ENCODE data around the gene ECE1.

DNA sequence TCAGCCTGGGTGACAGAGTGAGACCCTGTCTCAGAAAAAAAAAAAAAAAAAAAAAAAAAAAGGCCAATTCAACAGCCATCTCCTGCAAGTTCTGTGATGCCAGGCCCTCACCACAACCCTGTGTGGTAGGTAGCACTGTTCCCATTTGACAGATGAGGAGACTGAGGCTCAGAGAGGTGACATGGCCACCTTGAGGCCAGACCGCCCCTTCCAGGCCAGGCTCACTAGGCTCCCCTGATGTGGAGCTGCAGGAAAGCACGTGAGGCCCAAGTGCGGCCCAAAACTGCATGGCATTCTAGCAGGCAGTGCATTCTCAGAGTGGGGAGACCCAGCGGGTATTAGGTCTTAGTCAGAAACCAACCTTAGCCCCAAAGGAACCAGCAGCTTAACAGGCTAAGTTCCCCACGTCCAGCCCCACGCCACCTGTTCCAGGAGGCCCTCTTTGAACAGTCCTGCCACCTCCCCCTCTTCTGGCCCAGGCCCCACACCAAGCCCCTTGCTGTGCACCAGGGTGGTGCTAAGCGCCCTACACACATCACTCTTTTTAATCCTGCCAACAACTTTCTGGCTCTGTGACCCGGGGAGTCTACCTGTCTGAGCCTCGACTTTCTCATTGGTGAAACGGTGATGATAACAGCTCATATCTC is 11.7 kb upstream of the ECE1 start:
- TF ChIP-seq POLR2A (IDR thresholded peaks at IDR 0.05) (no peak), CTCF (IDR thresholded peaks at IDR 0.05) (no peak)

Measured in heart left ventricle (tissue), 13 donors.